Omental fat pad (tissue), 4 donors: ENCODE results near the gene C1orf174. TPM values are rescaled to one million over a fixed set of nuclear protein-coding genes. Genes with fewer than 3 reads are reported as not detected.
A peak's percentile ranks its signal among the peaks of the same experiment; 100 is the strongest.

ENCODE experiments used
- ATAC-seq: fragments of 150-250 bp; one replicate; pipeline ENCODE4 v1.9.1; 2016; ENCODE audit warnings: mild to moderate bottlenecking, moderate library complexity; ENCODE audit not compliant: low FRiP score
- DNase-seq: peaks from one replicate; pipeline ENCODE4 v3.0.0-alpha.2; 2019; ENCODE audit warnings: low spot score
- total RNA-seq, 4 donors: library from RNA; depleted of rRNA; stranded (reverse); fragments of >200 nt; gene quantifications; one replicate each; pipeline ENCODE4 v1.1.0, GENCODE V29; 2016
- TF ChIP-seq, protein P1 (sequence below), 3 donors: fragments of 450-650 bp; IDR thresholded peaks; one replicate each; pipeline ENCODE4 v1.5.1; 2016 to 2017; ENCODE audit warnings: antibody characterized with exemption in 3 of 3, mild to moderate bottlenecking in 3 of 3, moderate library complexity in 2 of 3

The C1orf174 gene
- total RNA-seq, 4 donors from 2014 or later = 14.2 to 20.6 (median 19.0) TPM

DNA sequence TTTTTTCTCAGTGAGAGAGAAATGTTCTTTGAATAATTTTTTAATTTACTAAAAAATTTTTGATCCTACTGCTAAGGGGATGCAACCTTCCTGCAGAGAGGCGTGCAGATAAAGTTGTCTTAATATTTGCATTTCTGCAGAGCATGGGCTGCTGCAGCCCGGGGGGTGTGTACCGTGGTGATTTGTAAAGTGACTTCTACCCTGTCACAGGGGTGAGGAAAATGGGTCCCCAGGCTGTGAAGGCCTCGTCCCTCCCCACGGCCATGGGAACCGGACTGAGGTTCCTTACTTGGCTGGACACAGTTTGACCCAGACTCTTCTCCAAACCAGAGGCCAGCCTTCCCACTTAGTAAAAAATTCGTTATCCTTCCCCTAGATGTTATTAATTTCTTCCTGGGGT lies 9.5 kb upstream of the C1orf174 start:
- no peak for ATAC-seq
- TF ChIP-seq, protein P1, sequence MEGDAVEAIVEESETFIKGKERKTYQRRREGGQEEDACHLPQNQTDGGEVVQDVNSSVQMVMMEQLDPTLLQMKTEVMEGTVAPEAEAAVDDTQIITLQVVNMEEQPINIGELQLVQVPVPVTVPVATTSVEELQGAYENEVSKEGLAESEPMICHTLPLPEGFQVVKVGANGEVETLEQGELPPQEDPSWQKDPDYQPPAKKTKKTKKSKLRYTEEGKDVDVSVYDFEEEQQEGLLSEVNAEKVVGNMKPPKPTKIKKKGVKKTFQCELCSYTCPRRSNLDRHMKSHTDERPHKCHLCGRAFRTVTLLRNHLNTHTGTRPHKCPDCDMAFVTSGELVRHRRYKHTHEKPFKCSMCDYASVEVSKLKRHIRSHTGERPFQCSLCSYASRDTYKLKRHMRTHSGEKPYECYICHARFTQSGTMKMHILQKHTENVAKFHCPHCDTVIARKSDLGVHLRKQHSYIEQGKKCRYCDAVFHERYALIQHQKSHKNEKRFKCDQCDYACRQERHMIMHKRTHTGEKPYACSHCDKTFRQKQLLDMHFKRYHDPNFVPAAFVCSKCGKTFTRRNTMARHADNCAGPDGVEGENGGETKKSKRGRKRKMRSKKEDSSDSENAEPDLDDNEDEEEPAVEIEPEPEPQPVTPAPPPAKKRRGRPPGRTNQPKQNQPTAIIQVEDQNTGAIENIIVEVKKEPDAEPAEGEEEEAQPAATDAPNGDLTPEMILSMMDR (IDR thresholded peaks at IDR 0.05) = no peak
- DNase-seq = peak; percentile 3

DNA sequence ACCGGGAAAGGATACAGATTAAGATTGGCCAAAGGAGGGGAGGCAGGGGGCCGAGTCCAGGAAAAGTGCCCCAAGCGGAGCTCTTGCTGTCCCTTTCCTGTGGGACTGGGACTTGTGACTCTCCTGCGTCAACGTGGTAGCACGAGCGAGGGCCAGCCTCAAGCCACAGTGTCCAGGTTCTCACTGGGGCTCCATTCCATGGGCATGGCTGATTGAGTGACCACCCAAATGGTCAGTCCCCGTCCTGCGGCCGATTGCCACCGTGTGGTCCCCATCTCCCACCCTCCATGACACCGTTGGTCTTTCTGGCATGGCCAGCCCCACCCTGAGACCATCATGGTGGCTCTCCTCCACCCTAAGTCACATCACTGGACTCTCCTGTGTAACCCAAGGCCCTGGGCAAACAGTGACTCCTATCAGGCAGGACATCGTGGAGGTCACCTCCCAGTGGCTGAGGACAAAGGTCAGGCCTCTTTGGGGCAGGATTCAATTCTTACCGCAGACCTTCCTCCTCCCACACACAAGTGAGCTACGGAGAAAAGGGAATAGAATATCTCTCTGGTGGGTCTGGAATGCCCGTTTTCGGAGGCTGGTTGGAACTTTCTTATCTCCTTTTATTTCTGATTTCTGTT lies 8.9 kb upstream of the C1orf174 start:
- no peak for ATAC-seq
- TF ChIP-seq, protein P1 (IDR thresholded peaks at IDR 0.05) = no peak

DNA sequence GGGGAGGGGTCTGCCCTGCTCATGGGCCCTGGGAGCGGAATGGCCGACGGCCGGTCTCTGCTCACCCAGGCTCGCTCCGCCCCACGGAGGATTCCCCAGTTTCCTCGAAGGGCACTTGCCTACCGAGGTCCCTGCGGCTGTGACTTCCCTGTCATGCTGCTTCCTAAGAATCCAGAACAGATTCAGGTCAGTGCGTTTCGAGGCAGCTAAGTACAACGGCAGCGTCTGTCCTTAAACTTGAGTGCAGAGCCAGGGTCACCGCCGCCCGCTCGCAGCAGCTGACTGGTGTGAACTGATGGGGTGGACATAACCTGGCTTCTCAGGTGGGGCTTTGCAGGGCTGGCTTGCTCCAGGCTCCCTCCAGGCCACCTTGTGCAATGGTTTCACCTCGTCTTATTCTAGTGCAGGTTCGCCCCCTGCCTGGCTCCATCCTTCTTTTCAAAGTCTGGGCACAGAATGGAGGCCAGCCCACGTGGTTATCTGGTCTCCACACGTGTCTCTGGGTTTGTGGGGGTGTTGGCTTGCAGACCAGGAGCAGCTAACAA lies 7.6 kb upstream of the C1orf174 start:
- DNase-seq (no peak), ATAC-seq (no peak)
- TF ChIP-seq, protein P1 (IDR thresholded peaks at IDR 0.05) = no peak

More for the DNA sequence above, 8.9 kb upstream of the C1orf174 start:
- no peak for DNase-seq

DNA sequence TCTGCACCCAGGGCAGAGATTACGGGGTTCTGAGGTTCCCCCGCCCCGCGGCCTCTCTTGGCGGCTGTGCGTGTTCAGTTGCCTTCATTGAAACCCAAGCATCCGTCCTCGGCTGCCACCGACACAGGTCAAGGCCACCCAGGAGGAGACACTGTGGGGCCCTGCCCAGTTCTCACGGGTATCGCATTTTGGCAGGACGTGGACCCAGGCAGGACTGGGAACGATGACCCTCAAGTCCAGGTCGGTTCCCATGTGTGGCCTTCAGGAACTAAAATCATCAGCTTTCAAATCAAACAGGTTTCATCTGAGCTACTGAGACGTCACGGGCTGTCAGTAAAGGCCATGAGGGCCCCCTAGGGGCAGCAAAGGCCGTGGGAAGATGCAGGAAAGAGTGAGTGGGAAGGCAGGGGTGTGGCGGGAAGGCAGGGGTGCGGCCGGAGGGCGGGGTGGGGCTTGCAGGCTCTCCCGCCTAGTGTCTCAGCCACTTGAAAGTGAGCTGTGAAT lies 7.0 kb upstream of the C1orf174 start:
- TF ChIP-seq, protein P1 (IDR thresholded peaks at IDR 0.05) = no peak
- ATAC-seq (no peak), DNase-seq (no peak)

DNA sequence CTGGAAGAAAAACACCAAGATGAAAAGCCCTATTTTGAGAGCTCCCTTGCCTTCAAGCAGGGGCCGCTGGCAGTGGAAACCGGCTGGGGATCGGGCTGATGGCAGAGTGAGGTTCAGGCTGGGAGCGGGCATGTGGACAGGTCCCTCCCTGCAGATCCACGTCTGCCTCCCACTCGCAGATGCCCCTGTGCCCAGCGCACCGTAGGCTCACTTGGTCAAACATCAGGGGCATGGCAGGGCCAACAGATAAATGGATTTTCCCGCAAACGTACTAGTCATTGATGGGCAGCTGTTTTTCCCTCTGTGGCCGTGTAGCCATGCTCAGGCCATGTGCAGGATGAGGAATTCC lies 6.6 kb upstream of the C1orf174 start:
- TF ChIP-seq, protein P1 (IDR thresholded peaks at IDR 0.05) = no peak
- no peak for DNase-seq

DNA sequence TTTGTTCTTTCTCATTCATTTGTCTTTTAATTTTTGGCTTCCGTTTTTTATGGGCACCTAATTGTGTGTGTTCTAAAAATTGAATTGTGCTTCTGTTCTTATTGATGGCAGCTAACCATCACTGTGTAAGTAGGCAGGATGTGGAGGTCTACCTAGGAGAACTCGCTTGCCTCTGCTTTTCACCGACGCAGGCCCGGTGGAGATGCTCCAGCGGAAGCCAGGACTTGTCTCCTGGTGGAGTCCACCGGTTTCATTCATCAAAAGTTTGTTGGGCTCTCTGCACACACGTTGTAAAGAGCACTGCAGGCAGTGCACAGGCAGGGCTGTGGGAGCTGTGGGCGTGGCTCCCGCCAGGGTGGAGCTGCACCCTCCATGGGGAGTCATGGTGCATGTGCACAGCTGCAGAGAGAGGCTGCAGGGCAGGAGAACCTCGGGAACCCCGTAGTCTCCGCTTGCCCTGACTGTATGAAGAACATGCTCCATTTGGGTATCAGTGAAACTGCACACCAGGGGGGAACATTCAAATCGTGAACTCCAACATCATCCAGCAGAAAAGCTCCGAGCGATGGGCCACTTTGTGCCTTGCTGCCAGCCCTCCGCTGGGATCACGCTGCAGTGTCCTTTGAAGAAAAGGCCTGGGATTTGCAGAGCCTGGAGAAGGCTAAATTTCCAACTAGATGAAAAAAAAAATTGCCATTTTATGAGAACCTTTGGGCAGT lies 6.0 kb upstream of the C1orf174 start:
- no peak for ATAC-seq
- DNase-seq = no peak

More for the DNA sequence above, 6.6 kb upstream of the C1orf174 start:
- ATAC-seq = no peak

More for the DNA sequence above, 6.0 kb upstream of the C1orf174 start:
- TF ChIP-seq, protein P1 (IDR thresholded peaks at IDR 0.05) = no peak
